Liver (tissue), 9 donors: ENCODE data around the gene GIT2. TPM values are rescaled to one million over a fixed set of nuclear protein-coding genes. Genes with fewer than 3 reads are reported as not detected.

Experiments
- DNase-seq: peaks from one replicate; pipeline ENCODE4 v3.0.0-alpha.2; 2017; ENCODE audit warnings: low spot score
- H3K27ac ChIP-seq, 2 donors: one replicate each; pipeline ENCODE4 v1.7.0; 2013; ENCODE audit warnings: inconsistent platforms in 2 of 2, low read length in 2 of 2, control low read depth in 1 of 2, low read depth in 1 of 2, mild to moderate bottlenecking in 1 of 2
- H3K27me3 ChIP-seq, 4 donors: one replicate each; pipeline versions ENCODE4 v1.6.1 to v1.7.0; 2013; ENCODE audit warnings: low read length in 3 of 4, inconsistent platforms in 1 of 4, mild to moderate bottlenecking in 1 of 4, moderate library complexity in 1 of 4; ENCODE audit not compliant: control insufficient read depth in 4 of 4, insufficient read depth in 4 of 4
- H3K36me3 ChIP-seq, 4 donors: one replicate each; pipeline versions ENCODE4 v1.6.1 to v1.7.0; 2013; ENCODE audit warnings: low read length in 3 of 4, mild to moderate bottlenecking in 3 of 4, low read depth in 1 of 4, moderate library complexity in 1 of 4; ENCODE audit not compliant: control insufficient read depth in 4 of 4, insufficient read depth in 3 of 4
- H3K4me1 ChIP-seq, 4 donors: one replicate each; pipeline versions ENCODE4 v1.6.1 to v1.7.0; 2013; ENCODE audit warnings: low read length in 3 of 4, mild to moderate bottlenecking in 3 of 4, moderate library complexity in 1 of 4; ENCODE audit not compliant: control insufficient read depth in 4 of 4, insufficient read depth in 4 of 4
- H3K4me3 ChIP-seq, 3 donors: one replicate each; pipeline versions ENCODE4 v1.6.1 to v1.7.0; 2013; ENCODE audit warnings: low read length in 3 of 3, control low read depth in 1 of 3, low read depth in 1 of 3, mild to moderate bottlenecking in 1 of 3
- H3K9ac ChIP-seq, 2 donors: one replicate each; pipeline ENCODE4 v1.7.0; 2013; ENCODE audit warnings: low read length in 2 of 2, mild to moderate bottlenecking in 2 of 2, moderate library complexity in 2 of 2, control low read depth in 1 of 2, low read depth in 1 of 2
- H3K9me3 ChIP-seq, 4 donors: one replicate each; pipeline versions ENCODE4 v1.6.1 to v1.7.0; 2013; ENCODE audit warnings: low read length in 3 of 4; ENCODE audit not compliant: control insufficient read depth in 4 of 4
- ATF3 ChIP-seq: IDR thresholded peaks from 2 replicates; pipeline ENCODE4 v1.6.1; 2016; ENCODE audit warnings: antibody characterized with exemption
- CTCF ChIP-seq: fragments of 150-350 bp; IDR thresholded peaks from 2 replicates; pipeline ENCODE4 v1.5.1; 2017; ENCODE audit warnings: improper control_type of control experiment, low read depth, low read length; ENCODE audit not compliant: missing input control
- EGR1 ChIP-seq, 2 donors: IDR thresholded peaks; 2 replicates each; pipeline ENCODE4 v1.6.1; 2016 to 2018; ENCODE audit warnings: antibody characterized with exemption in 2 of 2, low read depth in 2 of 2
- FOXA1 ChIP-seq: IDR thresholded peaks from 2 replicates; pipeline ENCODE4 v1.6.1; 2016; ENCODE audit warnings: antibody characterized with exemption
- FOXA2 ChIP-seq: IDR thresholded peaks from 2 replicates; pipeline ENCODE4 v1.6.1; 2016; ENCODE audit warnings: antibody characterized with exemption
- GABPA ChIP-seq, 2 donors: IDR thresholded peaks in 1 of 2; conservative IDR thresholded peaks in 1 of 2; 2 replicates each; pipeline ENCODE4 v1.6.1; 2016; ENCODE audit warnings: antibody characterized with exemption in 2 of 2, mild to moderate bottlenecking in 1 of 2, moderate library complexity in 1 of 2
- HNF4A ChIP-seq, 2 donors: conservative IDR thresholded peaks; 2 replicates each; pipeline ENCODE4 v1.6.1; 2016; ENCODE audit warnings: antibody characterized with exemption in 2 of 2, mild to moderate bottlenecking in 2 of 2
- HNF4G ChIP-seq: IDR thresholded peaks from 2 replicates; pipeline ENCODE4 v1.6.1; 2016; ENCODE audit warnings: antibody characterized with exemption
- MAX ChIP-seq: IDR thresholded peaks from 2 replicates; pipeline ENCODE4 v1.6.1; 2016; ENCODE audit warnings: antibody characterized with exemption
- RAD21 ChIP-seq, 2 donors: IDR thresholded peaks; 2 replicates each; pipeline ENCODE4 v1.6.1; 2016; ENCODE audit warnings: antibody characterized with exemption in 2 of 2, mild to moderate bottlenecking in 2 of 2
- REST ChIP-seq: IDR thresholded peaks from 2 replicates; pipeline ENCODE4 v1.6.1; 2016; ENCODE audit warnings: antibody characterized with exemption, mild to moderate bottlenecking
- RXRA ChIP-seq, 2 donors: IDR thresholded peaks; 2 replicates each; pipeline ENCODE4 v1.6.1; 2017 to 2018; ENCODE audit warnings: antibody characterized with exemption in 2 of 2, mild to moderate bottlenecking in 1 of 2
- TAF1 ChIP-seq: conservative IDR thresholded peaks from 2 replicates; pipeline ENCODE4 v1.6.1; 2016; ENCODE audit warnings: antibody characterized with exemption, mild to moderate bottlenecking
- YY1 ChIP-seq: IDR thresholded peaks from 2 replicates; pipeline ENCODE4 v1.6.1; 2016; ENCODE audit warnings: antibody characterized with exemption, mild to moderate bottlenecking
- ZBTB33 ChIP-seq: IDR thresholded peaks from 2 replicates; pipeline ENCODE4 v1.6.1; 2016; ENCODE audit warnings: antibody characterized with exemption
- WGBS: extraction: QIAGEN DNeasy Blood & Tissue Kit; methylation state at CpG from one replicate; pipeline ENCODE4 v1.1.7; 2013; 5-methylcytosine and 5-hydroxymethylcytosine counted together
- polyA plus RNA-seq, 2 donors: library from polyadenylated mRNA; stranded (reverse) in 1 of 2; unstranded in 1 of 2; fragments of 200-250 nt in 1 of 2; fragments of >200 nt in 1 of 2; fragmentation: Nextera tagmentation in 1 of 2; extraction: Ambion mirVana in 1 of 2; gene quantifications; one replicate each; pipeline versions ENCODE4 v1.2.1 to v1.2.3, GENCODE V29; 2013 to 2015
- total RNA-seq, 2 donors: library from RNA; depleted of rRNA; stranded (reverse); fragments of >200 nt; gene quantifications; one replicate each; pipeline ENCODE4 v1.2.3, GENCODE V29; 2014
- donor health status: healthy.
- donor health status: healthy.
- donor health status: healthy.
- donor health status: healthy.
- donor health status: healthy.

GIT2 gene
- total and polyA plus RNA-seq, 4 donors = 6.7 to 30.4 (median 16.7) TPM

GRCh38 chr12:109972821-109973220 lies 23.3 kb downstream of the GIT2 start:
- 97% methylated on average over 4 of the region's 4 CpGs for WGBS

GRCh38 chr12:109968801-109969200 lies 27.4 kb downstream of the GIT2 start:
- H3K36me3 ChIP-seq = peaks cover 5 to 25% (median 14%) of the 10 kb centered on the region in 4 donors
- 97% methylated on average over 8 of the region's 8 CpGs for WGBS
- peak overlapping the region; percentile 54 to 91 for H3K27ac ChIP-seq
- H3K9ac ChIP-seq = no peak overlapping the region
- peaks cover 0 to 15% (median 5%) of the 10 kb centered on the region in 4 donors for H3K4me1 ChIP-seq
- DNase-seq = no peak
- no peaks in the 10 kb centered on the region for H3K27me3 ChIP-seq
- TF ChIP-seq ATF3 (no peak), TAF1 (no peak), FOXA2 (no peak), HNF4G (no peak), FOXA1 (no peak), CTCF (no peak), ZBTB33 (no peak), RAD21 (IDR thresholded peaks at IDR 0.05) (no peak), RXRA (IDR thresholded peaks at IDR 0.05) (no peak), REST (no peak), YY1 (no peak)
- H3K9me3 ChIP-seq = no peaks in the 10 kb centered on the region
- no peak overlapping the region for H3K4me3 ChIP-seq

More at GRCh38 chr12:109972821-109973220, 23.3 kb downstream of the GIT2 start:
- Histone ChIP-seq H3K27me3 (no peaks in the 10 kb centered on the region), H3K9me3 (no peaks in the 10 kb centered on the region), H3K4me1 (peaks cover 0 to 10% (median under 1%) of the 10 kb centered on the region in 4 donors), H3K27ac (no peak overlapping the region), H3K9ac (no peak overlapping the region), H3K4me3 (no peak overlapping the region), H3K36me3 (peaks cover 1 to 13% (median 11%) of the 10 kb centered on the region in 4 donors)
- DNase-seq = no peak
- TF ChIP-seq HNF4G (no peak), HNF4A (conservative IDR thresholded peaks at IDR 0.05) (no peak), EGR1 (IDR thresholded peaks at IDR 0.05; ENCODE audit: low read depth in 2 of 2) (no peak), FOXA2 (no peak), FOXA1 (no peak), TAF1 (no peak), ZBTB33 (no peak), ATF3 (no peak), MAX (no peak), GABPA (IDR thresholded peaks at IDR 0.05 in 1 of 2, conservative IDR thresholded peaks at IDR 0.05 in 1 of 2) (no peak), YY1 (no peak), RXRA (IDR thresholded peaks at IDR 0.05) (no peak)
